ENCODE results near the gene RAB44.
A peak's percentile ranks its signal among the peaks of the same experiment; 100 is the strongest.

RAB44 gene

DNA sequence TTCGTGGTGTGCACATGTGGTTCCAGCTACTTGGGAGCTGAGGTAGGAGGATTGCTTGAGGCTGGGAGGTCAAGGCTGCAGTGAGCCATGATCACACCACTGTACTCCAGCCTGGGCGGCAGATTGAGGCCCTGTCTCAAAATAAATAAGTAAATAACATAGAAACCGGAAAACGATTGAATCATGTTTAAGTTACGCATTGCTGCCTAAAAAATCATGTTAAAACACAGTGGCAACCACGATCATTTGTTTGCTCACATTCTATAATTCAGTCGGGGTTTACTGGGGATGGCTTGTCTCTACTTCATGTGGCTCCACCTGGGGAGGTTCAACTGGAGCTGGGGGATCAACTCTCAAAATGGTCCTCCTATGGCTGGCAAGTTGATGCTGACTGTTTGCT, 27.4 kb upstream of the RAB44 start:
- DNase-seq: no peak

DNA sequence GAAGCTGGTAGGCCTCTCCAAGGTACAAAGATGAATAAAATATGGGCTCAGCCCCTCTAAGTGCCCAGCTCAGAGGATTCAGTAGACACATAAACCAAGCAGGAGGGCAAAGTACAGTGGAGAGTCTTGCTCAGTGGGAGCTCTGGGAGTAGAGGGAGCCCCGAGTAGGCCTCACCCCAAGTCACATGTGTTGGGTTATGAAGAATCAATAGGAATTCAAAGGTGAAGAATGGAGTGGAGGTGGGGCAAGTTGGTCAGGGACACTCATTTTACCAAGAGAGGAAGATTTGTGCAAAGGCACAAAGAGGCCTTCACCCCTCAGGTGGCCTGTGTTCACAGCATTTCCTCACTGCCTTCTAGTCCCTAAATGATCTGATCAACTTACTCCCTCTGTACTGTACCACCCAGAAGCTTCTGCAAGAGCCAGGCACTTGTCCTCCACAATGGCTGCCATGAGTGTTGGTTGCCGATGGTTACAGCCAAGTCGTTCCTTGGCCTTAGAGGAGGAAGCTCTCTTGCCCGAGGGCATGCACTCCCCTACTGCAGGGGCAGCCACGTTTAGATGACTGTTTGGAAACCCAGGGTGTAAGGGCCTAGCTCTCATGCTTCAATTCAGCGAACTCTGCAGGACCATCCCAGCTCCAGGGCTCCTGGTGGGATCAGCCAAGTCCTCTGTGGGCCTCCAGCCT, 25.8 kb upstream of the RAB44 start:
- DNase-seq: no peak

DNA sequence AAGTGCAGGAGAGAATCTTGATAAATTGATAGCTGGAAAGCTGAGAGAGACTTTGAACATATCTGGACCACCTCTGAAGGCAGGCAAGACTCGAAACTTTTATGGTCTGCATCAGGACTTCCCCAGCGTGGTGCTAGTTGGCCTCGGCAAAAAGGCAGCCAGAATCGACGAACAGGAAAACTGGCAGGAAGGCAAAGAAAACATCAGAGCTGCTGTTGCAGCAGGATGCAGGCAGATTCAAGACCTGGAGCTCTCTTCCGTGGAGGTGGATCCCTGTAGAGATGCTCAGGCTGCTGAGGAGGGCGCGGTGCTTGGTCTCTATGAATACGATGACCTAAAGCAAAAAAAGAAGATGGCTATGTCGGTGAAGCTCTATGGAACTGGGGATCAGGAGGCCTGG, 23.7 kb upstream of the RAB44 start:
- no peak for DNase-seq

DNA sequence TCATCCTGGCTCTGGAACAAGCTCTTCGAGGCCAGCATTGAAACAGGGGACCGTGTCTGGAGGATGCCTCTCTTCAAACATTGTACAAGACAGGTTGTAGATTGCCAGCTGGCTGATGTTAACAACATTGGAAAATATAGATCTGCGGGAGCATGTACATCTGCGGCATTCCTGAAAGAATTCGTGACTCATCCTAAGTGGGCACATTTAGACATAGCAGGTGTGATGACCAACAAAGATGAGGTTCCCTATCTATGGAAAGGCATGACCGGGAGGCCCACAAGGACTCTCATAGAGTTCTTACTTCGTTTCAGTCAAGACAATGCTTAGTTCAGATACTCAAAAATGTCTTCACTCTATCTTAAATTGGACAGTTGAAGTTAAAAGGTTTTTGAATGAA, 22.7 kb upstream of the RAB44 start:
- DNase-seq: no peak

DNA sequence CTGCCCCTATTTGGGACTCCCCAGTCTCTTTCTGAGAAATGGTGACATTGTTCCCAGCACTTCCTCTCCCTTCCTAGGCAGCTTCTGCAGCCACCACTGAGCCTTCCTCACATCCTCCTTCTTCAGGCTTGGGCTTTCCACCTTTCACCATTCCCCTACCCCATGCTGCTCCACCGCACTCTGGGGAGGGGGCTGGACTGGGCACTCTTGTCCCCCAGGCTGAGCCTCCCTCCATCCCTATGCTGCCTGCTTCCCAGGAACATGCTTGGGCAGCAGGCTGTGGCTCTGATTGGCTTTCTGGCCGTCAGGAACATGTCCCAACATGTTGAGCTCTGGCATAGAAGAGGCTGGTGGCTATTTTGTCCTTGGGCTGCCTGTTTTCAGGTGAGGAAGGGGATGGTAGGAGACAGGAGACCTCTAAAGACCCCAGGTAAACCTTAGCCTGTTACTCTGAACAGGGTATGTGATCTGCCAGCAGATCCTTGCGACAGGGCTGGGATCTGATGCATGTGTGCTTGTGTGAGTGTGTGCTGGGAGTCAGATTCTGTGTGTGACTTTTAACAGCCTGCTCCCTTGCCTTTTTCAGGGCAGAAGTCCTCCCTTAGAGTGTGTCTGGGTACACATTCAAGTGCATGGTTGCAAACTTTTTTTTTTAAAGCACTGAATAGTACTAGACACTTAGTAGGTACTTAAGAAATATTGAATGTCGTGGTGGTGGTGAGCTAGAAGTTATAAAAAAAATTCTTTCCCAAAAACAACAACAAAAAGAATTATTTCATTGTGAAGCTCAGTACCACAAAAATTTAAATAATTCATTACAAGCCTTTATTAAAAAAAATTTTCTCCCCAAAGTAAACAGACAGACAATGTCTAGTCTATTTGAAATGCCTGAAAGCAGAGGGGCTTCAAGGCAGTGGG, 21.2 kb upstream of the RAB44 start:
- DNase-seq: no peak

DNA sequence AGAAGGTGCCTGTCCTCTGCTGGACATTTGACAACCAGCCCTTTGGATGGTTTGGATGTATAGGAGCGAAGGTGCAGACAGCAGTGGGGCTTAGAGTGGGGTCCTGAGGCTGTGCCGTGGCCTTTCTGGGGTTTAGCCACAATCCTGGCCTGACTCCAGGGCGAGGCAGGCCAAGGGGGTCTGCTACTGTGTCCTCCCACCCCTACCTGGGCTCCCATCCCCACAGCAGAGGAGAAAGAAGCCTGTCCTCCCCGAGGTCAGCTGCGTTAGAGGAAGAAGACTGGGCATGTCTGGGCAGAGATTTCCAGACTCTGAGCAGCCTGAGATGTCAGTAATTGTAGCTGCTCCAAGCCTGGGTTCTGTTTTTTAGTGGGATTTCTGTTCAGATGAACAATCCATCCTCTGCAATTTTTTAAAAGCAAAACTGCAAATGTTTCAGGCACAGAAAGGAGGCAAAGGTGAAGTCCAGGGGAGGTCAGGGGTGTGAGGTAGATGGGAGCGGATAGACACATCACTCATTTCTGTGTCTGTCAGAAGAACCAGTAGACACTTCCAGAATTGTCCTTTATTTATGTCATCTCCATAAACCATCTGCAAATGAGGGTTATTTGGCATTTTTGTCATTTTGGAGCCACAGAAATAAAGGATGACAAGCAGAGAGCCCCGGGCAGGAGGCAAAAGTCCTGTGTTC, 20.4 kb upstream of the RAB44 start:
- DNase-seq: no peak

DNA sequence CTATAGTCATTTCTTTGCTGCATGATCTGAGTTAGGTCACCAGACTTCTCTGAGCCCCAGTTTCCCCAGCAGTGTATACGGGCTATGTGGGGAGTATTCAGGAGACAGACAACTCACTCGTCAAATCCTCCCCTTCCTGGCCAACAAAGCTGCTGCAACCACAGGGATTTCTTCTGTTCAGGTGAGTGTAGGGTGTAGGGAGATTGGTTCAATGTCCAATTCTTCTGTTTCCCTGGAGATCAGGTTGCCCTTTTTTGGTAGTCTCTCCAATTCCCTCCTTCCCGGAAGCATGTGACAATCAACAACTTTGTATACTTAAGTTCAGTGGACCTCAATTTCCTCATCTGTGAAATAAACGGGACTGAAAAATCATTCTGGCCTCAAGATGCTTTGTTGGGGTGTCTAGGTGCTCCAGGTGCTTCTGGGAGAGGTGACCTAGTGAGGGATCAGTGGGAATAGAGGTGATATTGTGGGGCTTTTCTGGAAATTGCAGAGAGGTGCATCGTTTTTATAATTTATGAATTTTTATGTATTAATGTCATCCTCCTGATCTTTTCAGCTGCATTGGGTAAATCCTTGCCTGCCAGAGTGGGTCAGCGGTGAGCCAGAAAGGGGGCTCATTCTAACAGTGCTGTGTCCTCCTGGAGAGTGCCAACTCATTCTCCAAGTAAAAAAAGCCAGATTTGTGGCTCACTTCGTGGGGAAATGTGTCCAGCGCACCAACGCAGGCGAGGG, 19.7 kb upstream of the RAB44 start:
- DNase-seq: no peak

DNA sequence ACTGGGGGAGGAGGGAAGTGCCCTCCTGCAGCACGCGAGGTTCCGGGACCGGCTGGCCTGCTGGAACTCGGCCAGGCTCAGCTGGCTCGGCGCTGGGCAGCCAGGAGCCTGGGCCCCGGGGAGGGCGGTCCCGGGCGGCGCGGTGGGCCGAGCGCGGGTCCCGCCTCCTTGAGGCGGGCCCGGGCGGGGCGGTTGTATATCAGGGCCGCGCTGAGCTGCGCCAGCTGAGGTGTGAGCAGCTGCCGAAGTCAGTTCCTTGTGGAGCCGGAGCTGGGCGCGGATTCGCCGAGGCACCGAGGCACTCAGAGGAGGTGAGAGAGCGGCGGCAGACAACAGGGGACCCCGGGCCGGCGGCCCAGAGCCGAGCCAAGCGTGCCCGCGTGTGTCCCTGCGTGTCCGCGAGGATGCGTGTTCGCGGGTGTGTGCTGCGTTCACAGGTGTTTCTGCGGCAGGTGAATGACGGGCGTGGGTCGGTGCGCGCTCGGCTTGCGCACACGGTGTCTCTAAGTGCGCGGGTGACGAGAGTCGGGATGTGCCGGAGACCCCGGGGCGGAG, 19.1 kb upstream of the RAB44 start, which contains the start of gene CDKN1A:
Gene CDKN1A (plus strand): TSS at position 227 of the 555 bp plus-strand sequence. CDS start 5,388 bp downstream, outside the sequence.
- peak; percentile 85 for DNase-seq

DNA sequence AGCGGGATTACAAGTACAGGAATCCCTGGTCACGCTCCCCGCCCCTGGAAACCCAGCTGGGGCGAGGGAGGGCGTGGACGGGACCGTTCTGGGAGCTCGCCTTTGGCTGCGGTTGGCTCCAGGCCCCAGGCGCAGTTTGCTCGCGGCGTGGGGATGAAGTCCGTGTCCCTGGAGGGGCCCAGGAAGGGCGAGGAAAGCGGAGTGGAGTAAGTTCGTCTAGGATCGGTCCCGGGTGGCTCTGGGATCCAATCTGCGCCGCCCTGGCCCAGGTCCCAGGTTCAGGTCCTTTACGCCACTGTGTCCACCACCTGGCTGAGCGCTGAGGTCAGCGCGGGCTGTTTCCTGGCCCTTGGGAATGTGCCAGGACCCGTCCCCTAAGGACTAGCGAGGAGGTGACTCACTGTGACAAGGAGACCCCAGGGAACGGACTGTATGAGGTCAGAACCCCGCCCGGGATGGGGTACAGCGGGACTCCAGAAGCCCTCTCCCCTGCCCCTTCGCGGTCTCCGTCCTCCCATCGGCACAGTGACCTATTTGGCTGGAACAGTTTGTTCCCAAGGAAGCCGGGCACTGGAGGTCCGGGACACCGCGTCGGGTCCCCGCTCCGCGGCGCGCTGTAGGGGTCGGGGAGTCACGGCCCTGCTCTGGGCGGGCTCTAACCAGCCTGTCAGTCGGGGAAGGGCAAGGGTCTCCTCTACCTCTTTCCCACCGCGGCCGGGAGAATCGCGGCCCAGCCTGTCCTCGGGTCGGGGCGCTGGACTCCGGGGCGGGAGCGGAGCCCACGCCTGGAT, 18.4 kb upstream of the RAB44 start:
- peak; percentile 44 for DNase-seq

DNA sequence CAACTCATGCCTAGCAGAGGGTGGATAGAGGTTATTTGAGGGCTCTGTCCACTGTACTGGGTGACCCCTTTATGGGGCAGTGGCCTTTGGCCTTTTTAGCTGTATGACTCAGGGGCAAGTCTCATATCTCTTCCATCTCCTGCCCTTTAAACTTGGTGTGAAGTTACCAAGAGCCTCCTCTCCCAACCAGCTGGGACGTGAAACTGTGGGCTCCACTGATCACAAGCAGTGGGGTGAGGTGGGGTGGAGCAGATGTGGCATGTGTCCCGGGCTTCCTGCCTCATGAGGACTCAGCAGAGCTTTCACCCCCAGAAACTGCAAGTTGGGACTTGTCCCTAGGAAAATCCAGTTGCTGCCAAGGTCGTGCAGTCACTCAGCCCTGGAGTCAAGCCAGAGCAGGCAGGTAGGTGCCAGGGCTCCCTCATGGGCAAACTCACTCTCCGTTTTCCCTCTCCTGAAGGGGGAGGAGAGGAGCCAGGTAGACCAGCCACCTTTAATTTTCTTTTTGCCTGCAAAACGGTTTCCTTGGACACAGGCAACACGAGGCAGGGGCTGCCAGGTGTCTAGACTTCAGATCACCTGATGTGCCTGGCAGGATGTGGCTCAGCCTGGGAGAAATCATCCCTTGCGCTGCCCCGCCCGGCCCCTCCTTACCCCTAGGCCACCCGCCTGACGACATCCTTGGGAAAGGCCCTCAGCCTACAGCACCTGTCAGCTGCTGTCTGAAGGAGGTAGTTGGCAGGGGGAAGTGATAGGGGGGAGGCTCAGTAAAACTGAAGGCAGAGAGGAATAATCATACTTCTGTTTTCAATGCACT, 15.1 kb upstream of the RAB44 start:
- DNase-seq: peak; percentile 73

DNA sequence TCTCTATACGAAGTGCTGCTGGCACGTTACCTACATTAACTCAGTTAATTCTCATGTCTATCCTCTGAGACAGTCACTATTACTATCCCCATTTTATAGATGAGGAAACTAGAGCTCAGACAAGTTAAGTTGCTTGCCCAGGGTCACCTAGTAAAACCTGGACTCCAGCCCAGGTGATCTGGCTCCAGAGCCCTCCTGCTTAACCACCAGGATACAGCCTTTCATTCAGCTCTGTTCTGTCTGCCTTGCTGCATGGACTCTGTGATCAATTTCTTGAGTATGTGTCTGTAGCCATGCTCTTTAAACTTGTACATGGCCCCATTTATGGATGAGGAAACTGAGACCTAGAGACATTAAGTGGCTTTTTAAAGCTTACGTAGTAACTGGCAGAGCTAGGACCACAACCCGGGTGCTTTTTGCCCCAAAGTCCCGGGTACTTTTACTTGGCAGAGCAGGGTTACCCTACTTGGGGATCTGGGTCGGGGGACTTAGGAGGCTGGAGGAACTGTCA, 14.4 kb upstream of the RAB44 start:
- DNase-seq: no peak

DNA sequence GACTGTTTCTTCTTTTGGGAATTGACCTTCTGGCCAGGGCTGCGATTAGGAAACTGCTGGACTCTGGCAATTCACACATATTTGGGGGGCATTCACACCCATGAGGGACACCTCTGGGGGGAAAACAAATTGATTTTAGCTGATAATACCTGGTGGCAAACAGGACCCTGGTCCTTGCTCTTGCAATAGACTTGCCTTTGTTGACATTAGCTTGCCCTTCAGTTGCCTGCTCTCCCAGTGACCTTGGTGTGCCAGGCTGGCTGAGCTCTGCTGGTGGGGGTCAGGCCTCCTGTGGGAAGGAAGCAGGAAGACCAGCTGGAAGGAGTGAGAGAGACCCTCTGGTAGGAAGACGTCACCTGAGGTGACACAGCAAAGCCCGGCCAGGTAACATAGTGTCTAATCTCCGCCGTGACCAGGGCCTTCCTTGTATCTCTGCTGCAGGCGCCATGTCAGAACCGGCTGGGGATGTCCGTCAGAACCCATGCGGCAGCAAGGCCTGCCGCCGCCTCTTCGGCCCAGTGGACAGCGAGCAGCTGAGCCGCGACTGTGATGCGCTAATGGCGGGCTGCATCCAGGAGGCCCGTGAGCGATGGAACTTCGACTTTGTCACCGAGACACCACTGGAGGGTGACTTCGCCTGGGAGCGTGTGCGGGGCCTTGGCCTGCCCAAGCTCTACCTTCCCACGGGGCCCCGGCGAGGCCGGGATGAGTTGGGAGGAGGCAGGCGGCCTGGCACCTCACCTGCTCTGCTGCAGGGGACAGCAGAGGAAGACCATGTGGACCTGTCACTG, 13.8 kb upstream of the RAB44 start:
- DNase-seq: no peak

DNA sequence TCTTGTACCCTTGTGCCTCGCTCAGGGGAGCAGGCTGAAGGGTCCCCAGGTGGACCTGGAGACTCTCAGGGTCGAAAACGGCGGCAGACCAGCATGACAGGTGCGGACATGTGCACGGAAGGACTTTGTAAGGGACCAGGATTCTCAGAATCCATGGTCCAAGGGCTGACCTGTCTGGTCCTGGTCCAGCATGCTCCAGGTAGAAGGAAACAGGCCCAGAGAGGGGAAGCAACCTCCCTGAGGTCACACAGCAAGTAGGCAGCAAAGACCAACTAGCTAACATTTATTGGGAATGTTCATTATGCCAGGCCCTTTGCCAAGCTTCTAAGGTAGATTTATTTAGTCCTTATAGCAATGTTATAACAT, 13.2 kb upstream of the RAB44 start:
- DNase-seq: no peak

DNA sequence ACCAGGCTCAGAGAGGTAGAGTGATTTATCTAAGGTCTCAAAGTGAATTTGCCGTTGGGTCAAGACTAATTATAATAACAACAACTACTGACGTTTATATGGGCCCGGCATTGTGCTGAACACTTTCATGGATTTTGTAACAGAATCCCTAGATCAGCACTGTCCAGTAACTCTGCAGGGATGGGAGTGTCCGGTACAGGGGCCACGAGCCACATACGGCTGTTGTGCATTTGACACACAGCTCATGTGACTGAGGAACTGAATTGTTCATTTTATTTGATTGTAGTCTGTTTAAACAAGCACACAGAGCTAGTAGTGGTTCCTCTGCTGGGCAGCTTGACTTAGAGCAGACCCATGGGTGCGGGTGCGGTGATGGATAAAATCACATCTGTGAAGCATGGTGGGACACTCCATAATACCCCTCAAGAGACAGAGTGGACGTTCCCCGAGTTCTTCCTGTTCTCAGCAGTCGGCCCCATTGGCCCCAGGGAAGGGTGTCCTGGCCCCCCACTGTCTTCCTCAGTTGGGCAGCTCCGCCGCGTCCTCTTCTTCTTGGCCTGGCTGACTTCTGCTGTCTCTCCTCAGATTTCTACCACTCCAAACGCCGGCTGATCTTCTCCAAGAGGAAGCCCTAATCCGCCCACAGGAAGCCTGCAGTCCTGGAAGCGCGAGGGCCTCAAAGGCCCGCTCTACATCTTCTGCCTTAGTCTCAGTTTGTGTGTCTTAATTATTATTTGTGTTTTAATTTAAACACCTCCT, 12.3 kb upstream of the RAB44 start:
- no peak for DNase-seq

DNA sequence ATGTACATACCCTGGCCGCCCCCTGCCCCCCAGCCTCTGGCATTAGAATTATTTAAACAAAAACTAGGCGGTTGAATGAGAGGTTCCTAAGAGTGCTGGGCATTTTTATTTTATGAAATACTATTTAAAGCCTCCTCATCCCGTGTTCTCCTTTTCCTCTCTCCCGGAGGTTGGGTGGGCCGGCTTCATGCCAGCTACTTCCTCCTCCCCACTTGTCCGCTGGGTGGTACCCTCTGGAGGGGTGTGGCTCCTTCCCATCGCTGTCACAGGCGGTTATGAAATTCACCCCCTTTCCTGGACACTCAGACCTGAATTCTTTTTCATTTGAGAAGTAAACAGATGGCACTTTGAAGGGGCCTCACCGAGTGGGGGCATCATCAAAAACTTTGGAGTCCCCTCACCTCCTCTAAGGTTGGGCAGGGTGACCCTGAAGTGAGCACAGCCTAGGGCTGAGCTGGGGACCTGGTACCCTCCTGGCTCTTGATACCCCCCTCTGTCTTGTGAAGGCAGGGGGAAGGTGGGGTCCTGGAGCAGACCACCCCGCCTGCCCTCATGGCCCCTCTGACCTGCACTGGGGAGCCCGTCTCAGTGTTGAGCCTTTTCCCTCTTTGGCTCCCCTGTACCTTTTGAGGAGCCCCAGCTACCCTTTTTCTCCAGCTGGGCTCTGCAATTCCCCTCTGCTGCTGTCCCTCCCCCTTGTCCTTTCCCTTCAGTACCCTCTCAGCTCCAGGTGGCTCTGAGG, 11.5 kb upstream of the RAB44 start:
- no peak for DNase-seq

DNA sequence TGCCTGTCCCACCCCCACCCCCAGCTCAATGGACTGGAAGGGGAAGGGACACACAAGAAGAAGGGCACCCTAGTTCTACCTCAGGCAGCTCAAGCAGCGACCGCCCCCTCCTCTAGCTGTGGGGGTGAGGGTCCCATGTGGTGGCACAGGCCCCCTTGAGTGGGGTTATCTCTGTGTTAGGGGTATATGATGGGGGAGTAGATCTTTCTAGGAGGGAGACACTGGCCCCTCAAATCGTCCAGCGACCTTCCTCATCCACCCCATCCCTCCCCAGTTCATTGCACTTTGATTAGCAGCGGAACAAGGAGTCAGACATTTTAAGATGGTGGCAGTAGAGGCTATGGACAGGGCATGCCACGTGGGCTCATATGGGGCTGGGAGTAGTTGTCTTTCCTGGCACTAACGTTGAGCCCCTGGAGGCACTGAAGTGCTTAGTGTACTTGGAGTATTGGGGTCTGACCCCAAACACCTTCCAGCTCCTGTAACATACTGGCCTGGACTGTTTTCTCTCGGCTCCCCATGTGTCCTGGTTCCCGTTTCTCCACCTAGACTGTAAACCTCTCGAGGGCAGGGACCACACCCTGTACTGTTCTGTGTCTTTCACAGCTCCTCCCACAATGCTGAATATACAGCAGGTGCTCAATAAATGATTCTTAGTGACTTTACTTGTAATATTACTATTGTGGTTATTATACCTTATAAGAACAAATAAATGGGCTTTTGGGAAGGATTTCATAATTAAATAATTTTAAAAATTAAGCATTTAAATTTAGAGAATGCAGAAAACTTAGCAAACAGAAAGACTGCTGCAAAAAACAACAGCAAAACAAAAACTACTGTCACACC, 10.7 kb upstream of the RAB44 start:
- DNase-seq: no peak

DNA sequence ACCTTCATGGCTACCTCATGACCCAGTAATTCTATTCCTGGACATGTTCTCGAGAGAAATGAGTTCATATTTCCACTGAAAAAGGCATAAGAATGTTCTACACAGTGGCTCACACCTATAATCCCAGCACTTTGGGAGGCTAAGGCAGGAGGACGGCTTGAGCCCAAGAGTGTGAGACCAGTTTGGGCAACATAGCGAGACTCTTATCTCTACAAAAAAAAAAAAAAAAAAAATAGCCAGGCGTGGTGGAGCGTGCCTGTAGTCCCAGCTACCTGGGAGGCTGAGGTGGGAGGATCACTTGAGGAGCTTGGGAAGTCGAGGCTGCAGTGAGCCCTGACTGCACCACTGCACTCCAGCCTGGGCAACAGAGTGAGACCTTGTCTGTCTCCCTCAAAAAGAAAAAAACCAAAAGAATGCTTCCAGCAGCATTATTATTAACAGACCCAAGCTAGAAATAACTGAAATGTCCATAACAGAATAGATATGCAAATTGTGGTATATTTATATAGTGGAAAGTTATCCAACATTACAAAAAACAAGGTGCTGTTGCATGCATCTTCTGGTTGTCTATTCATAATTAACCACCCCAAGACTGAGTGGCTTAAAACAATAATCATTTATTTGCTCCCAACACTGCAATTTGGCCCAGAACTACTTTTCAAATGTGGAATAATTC, 9.4 kb upstream of the RAB44 start:
- no peak for DNase-seq

Data from stimulated activated CD4-positive, alpha-beta T cell treated with anti-CD3 and anti-CD28 coated beads, Interleukin-15, amount 100 ng/mL, for 24 hours (primary cell).